ENCODE results near the gene YY2. TPM values are rescaled to one million over a fixed set of nuclear protein-coding genes. Genes with fewer than 3 reads are reported as not detected.

YY2 gene
- total and polyA plus RNA-seq, 2 donors (not counting 1 experiment from before 2014, with no cell fraction given): 1.5 to 2.8 TPM

DNA sequence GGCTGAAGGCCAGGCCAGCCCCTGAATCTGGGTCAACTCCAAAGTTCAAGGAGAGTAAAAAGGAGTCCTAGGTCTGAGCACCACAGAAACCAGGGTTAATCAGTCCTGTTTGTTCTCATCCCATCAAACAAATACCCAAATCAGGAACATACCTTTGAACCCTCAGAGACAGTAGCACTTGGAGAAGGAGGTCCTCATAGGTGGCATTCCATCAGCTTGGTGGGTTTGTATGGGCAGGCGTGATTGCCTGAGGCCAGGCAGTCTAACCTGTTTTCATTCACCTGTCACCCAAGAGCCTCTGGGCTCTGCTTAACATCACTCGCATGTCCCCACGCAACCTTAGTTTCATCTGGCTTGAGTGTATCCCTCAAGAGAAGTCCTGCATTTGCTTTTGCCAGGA, 33.9 kb upstream of the YY2 start:
- Histone ChIP-seq H3K36me3 (ENCODE audit: control insufficient read depth, insufficient read depth, low read length) (no peaks in the 10 kb centered on the region), H3K4me1 (ENCODE audit: control insufficient read depth, extremely low read depth, insufficient read depth, low read length) (no peaks in the 10 kb centered on the region), H3K79me2 (ENCODE audit: control insufficient read depth, insufficient read depth, low read length) (no peaks in the 10 kb centered on the region), H2AFZ (ENCODE audit: low read length) (no peak overlapping the region), H4K20me1 (ENCODE audit: control insufficient read depth, extremely low read depth, insufficient read depth, low read length) (no peaks in the 10 kb centered on the region), H3K9me3 (ENCODE audit: control insufficient read depth, insufficient read depth, low read depth, low read length) (no peaks in the 10 kb centered on the region), H3K4me3 (replicated peaks in 1 of 4; ENCODE audit: control extremely low read depth in 1 of 4, insufficient read depth in 1 of 4, low read depth in 3 of 4, low read length in 4 of 4) (no peak overlapping the region), H3K4me2 (ENCODE audit: extremely low read depth, insufficient read depth, low read length) (no peak overlapping the region), H3K27me3 (ENCODE audit: control insufficient read depth, insufficient read depth, low read length) (no peaks in the 10 kb centered on the region), H3K27ac (ENCODE audit: insufficient read depth, low read length) (no peak overlapping the region), H3K9ac (ENCODE audit: insufficient read depth, low read length) (no peak overlapping the region)
- DNase-seq (ENCODE audit: low read depth in 2 of 2): no peak
- TF ChIP-seq EZH2 (IDR thresholded peaks at IDR 0.05; ENCODE audit: low read length, missing control alignments): no peak
- TF ChIP-seq, protein P1, sequence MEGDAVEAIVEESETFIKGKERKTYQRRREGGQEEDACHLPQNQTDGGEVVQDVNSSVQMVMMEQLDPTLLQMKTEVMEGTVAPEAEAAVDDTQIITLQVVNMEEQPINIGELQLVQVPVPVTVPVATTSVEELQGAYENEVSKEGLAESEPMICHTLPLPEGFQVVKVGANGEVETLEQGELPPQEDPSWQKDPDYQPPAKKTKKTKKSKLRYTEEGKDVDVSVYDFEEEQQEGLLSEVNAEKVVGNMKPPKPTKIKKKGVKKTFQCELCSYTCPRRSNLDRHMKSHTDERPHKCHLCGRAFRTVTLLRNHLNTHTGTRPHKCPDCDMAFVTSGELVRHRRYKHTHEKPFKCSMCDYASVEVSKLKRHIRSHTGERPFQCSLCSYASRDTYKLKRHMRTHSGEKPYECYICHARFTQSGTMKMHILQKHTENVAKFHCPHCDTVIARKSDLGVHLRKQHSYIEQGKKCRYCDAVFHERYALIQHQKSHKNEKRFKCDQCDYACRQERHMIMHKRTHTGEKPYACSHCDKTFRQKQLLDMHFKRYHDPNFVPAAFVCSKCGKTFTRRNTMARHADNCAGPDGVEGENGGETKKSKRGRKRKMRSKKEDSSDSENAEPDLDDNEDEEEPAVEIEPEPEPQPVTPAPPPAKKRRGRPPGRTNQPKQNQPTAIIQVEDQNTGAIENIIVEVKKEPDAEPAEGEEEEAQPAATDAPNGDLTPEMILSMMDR (conservative IDR thresholded peaks at IDR 0.05 in 1 of 2, IDR thresholded peaks at IDR 0.05 in 1 of 2; ENCODE audit: low read depth in 1 of 2, low read length in 2 of 2): no peak

DNA sequence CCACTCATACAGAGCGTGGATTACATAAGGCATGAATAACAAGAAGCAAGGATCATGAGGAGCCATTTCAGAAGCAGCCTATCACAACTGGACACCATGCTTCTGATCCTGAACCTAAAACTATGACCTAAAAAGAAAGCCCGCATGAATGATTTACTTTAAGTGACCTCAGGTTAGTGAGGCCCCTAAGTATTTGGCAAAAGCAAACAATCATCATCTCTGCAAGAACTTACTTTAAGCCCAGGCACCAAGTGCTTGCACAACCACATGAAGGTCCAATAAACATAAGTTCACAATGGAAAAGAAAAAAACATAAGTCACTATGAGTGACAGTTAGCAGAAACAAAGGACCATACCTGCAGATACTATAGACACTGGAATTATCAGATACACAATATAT, 24.3 kb upstream of the YY2 start:
- no peak overlapping the region for H2AFZ ChIP-seq (ENCODE audit: low read length)
- no peak for TF ChIP-seq EZH2 (IDR thresholded peaks at IDR 0.05; ENCODE audit: low read length, missing control alignments)
- TF ChIP-seq, protein P1 (conservative IDR thresholded peaks at IDR 0.05 in 1 of 2, IDR thresholded peaks at IDR 0.05 in 1 of 2; ENCODE audit: low read depth in 1 of 2, low read length in 2 of 2): no peak
- no peaks in the 10 kb centered on the region for H3K79me2 ChIP-seq (ENCODE audit: control insufficient read depth, insufficient read depth, low read length)
- H3K27ac ChIP-seq (ENCODE audit: insufficient read depth, low read length): no peak overlapping the region
- no peaks in the 10 kb centered on the region for H3K9me3 ChIP-seq (ENCODE audit: control insufficient read depth, insufficient read depth, low read depth, low read length)
- H3K4me2 ChIP-seq (ENCODE audit: extremely low read depth, insufficient read depth, low read length): no peak overlapping the region
- no peak overlapping the region for H3K9ac ChIP-seq (ENCODE audit: insufficient read depth, low read length)
- H3K4me3 ChIP-seq (replicated peaks in 1 of 4; ENCODE audit: control extremely low read depth in 1 of 4, insufficient read depth in 1 of 4, low read depth in 3 of 4, low read length in 4 of 4): no peak overlapping the region
- H4K20me1 ChIP-seq (ENCODE audit: control insufficient read depth, extremely low read depth, insufficient read depth, low read length): no peaks in the 10 kb centered on the region
- H3K27me3 ChIP-seq (ENCODE audit: control insufficient read depth, insufficient read depth, low read length): no peaks in the 10 kb centered on the region
- no peaks in the 10 kb centered on the region for H3K4me1 ChIP-seq (ENCODE audit: control insufficient read depth, extremely low read depth, insufficient read depth, low read length)
- DNase-seq (ENCODE audit: low read depth in 2 of 2): no peak
- no peaks in the 10 kb centered on the region for H3K36me3 ChIP-seq (ENCODE audit: control insufficient read depth, insufficient read depth, low read length)

DNA sequence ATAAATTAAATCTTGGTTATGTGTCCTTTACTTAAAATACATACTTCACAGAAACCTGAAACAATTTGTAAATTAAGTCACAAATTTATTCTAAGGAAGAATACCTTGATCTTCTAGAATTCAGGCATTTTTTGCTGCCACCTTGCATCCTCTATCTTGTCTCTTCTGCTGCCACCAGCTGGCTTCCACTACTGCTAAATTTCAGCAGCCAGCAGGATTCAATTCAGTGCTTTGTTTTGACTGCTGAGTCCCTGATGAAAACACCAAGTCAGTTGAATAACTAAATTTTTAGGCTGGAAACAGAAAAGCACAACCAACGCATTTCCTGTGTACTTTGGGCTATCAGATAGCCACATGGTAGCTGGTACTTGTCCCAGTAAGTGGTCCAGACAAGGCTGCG, 18.7 kb upstream of the YY2 start:
- Histone ChIP-seq H3K4me3 (replicated peaks in 1 of 4; ENCODE audit: control extremely low read depth in 1 of 4, insufficient read depth in 1 of 4, low read depth in 3 of 4, low read length in 4 of 4) (no peak overlapping the region), H4K20me1 (ENCODE audit: control insufficient read depth, extremely low read depth, insufficient read depth, low read length) (no peaks in the 10 kb centered on the region), H3K9me3 (ENCODE audit: control insufficient read depth, insufficient read depth, low read depth, low read length) (no peaks in the 10 kb centered on the region), H3K27ac (ENCODE audit: insufficient read depth, low read length) (no peak overlapping the region), H3K9ac (ENCODE audit: insufficient read depth, low read length) (no peak overlapping the region), H2AFZ (ENCODE audit: low read length) (no peak overlapping the region), H3K27me3 (ENCODE audit: control insufficient read depth, insufficient read depth, low read length) (no peaks in the 10 kb centered on the region), H3K79me2 (ENCODE audit: control insufficient read depth, insufficient read depth, low read length) (peaks cover 12% of the 10 kb centered on the region), H3K36me3 (ENCODE audit: control insufficient read depth, insufficient read depth, low read length) (no peaks in the 10 kb centered on the region), H3K4me2 (ENCODE audit: extremely low read depth, insufficient read depth, low read length) (no peak overlapping the region), H3K4me1 (ENCODE audit: control insufficient read depth, extremely low read depth, insufficient read depth, low read length) (peaks cover 2% of the 10 kb centered on the region)
- DNase-seq (ENCODE audit: low read depth in 2 of 2): no peak
- TF ChIP-seq, protein P1 (conservative IDR thresholded peaks at IDR 0.05 in 1 of 2, IDR thresholded peaks at IDR 0.05 in 1 of 2; ENCODE audit: low read depth in 1 of 2, low read length in 2 of 2): no peak
- TF ChIP-seq EZH2 (IDR thresholded peaks at IDR 0.05; ENCODE audit: low read length, missing control alignments): no peak

Measured in fibroblast of lung (primary cell).